H1 (cell line): Measurements from ENCODE around the gene KCTD19. TPM values are rescaled to one million over a fixed set of nuclear protein-coding genes. Genes with fewer than 3 reads are reported as not detected.

Source experiments
- KDM4A ChIP-seq: IDR thresholded peaks from one replicate; pipeline ENCODE4 v1.7.1; 2012; ENCODE audit warnings: low read depth, mild to moderate bottlenecking, moderate library complexity, low read length, inconsistent platforms; ENCODE audit not compliant: severe bottlenecking
- polyA plus RNA-seq, 7 experiments: library from polyadenylated mRNA; depleted of rRNA in 3 of 7; stranded (reverse) in 5 of 7; unstranded in 2 of 7; fragments of >200 nt in 5 of 7; fragments of 200-250 nt in 2 of 7; gene quantifications; 1 replicate in 5 of 7; 2 replicates in 1 of 7; 4 replicates in 1 of 7; pipeline versions ENCODE4 v1.2.1 to v1.2.3, GENCODE V29; 2011 to 2013; ENCODE audit warnings: missing spikeins in 2 of 7, mixed read lengths in 2 of 7
- total RNA-seq: library from RNA; stranded (reverse); fragmentation: NEBNext Ultra II Directional; extraction: Animal tissue kit (Norgen Biotek cat#: 25700); gene quantifications from 2 replicates; pipeline ENCODE4 v1.2.1, GENCODE V29; 2021

KCTD19 gene
- total and polyA plus RNA-seq, 2 of the 8 experiments (the other 6 are each of a cell fraction or from before 2014, with no cell fraction given): 0.06 to 0.24 TPM

GRCh38 chr16:67275321-67275720 is 51.2 kb downstream of the KCTD19 start (continued):
- no peak for TF ChIP-seq KDM4A
